GM12878 (cell line): Measurements from ENCODE around the gene ZNF682. TPM values are rescaled to one million over a fixed set of nuclear protein-coding genes. Genes with fewer than 3 reads are reported as not detected.
"Not testable (repeated sequence)": the region's sequence is repeated elsewhere in the genome, so short reads cannot be mapped to it uniquely, and the experiment has no call there.

Experiments
- ATAC-seq: fragments of 200-7000 bp; cut with Tn5 transposase; 3 replicates; pipeline ENCODE4 v1.9.1; 2020; ENCODE audit warnings: mild to moderate bottlenecking, moderate library complexity
- BruUV-seq: library from RNA; stranded (reverse); fragments of 400-500 nt; replicated peaks from 2 replicates; lab custom pipeline; 2021; lab: Mats Ljungman, UMichigan
- CTCF ChIA-PET: fragments of 300-600 bp; sonication (Branson Sonifier 250); formaldehyde crosslinking; extraction: SDS; loops from one replicate; lab custom pipeline; 2021; ENCODE audit warnings: inconsistent platforms; lab: Yijun Ruan, JAX
- POLR2A ChIA-PET: fragments of 350-600 bp; formaldehyde crosslinking; extraction: SDS; loops from one replicate; lab custom pipeline; 2021; ENCODE audit warnings: inconsistent platforms; lab: Charles Lee
- RAD21 ChIA-PET: fragments of 300-600 bp; sonication (Branson Sonifier 250); formaldehyde crosslinking; loops from one replicate; lab custom pipeline; 2023; ENCODE audit warnings: antibody characterized with exemption; ENCODE audit not compliant: unreplicated experiment; lab: Charles Lee
- SMC1A ChIA-PET: fragments of 300-600 bp; sonication (Branson Sonifier 250); formaldehyde crosslinking; loops from one replicate; lab custom pipeline; 2023; ENCODE audit not compliant: unreplicated experiment, uncharacterized antibody; lab: Charles Lee
- DNase-seq: peaks from one replicate; pipeline ENCODE4 v3.0.0-alpha.2; 2011; ENCODE audit warnings: low read depth, low spot score
- FAIRE-seq: peaks from 3 replicates; lab custom pipeline; 2011; peaks lifted over from hg19 to GRCh38; lab: Jason Lieb, UNC
- H2AFZ ChIP-seq: 2 replicates; pipeline ENCODE4 v1.6.0; 2011; ENCODE audit warnings: low read depth, low read length, control low read depth; ENCODE audit not compliant: control insufficient read depth
- H3K27ac ChIP-seq: 2 replicates; pipeline ENCODE4 v1.5.1; 2011; ENCODE audit warnings: control low read depth; ENCODE audit not compliant: control insufficient read depth, insufficient read depth
- H3K27me3 ChIP-seq, 2 experiments: replicated peaks in 1 of 2; 2 replicates each; pipeline versions ENCODE4 v1.6.0 to v1.6.1; 2011; ENCODE audit warnings: low read length in 1 of 2; ENCODE audit not compliant: control insufficient read depth in 2 of 2, insufficient read depth in 2 of 2
- H3K36me3 ChIP-seq, 2 experiments: 2 replicates each; pipeline ENCODE4 v1.5.1; 2011; ENCODE audit warnings: low read length in 1 of 2; ENCODE audit not compliant: control insufficient read depth in 2 of 2, insufficient read depth in 2 of 2
- H3K4me1 ChIP-seq: 2 replicates; pipeline ENCODE4 v1.6.1; 2011; ENCODE audit warnings: mild to moderate bottlenecking, low read length, moderate library complexity, mixed read lengths; ENCODE audit not compliant: control insufficient read depth, insufficient read depth
- H3K4me2 ChIP-seq: 2 replicates; pipeline ENCODE4 v1.6.0; 2011; ENCODE audit warnings: control low read depth; ENCODE audit not compliant: control insufficient read depth, insufficient read depth
- H3K4me3 ChIP-seq: fragments of 200-600 bp; sonication (generic); 2 replicates; pipeline ENCODE4 v1.5.1; 2016
- H3K79me2 ChIP-seq: 2 replicates; pipeline ENCODE4 v1.6.0; 2011; ENCODE audit warnings: low read length; ENCODE audit not compliant: control insufficient read depth, insufficient read depth
- H3K9ac ChIP-seq: 2 replicates; pipeline ENCODE4 v1.8.0; 2011; ENCODE audit warnings: low read length, control low read depth, mixed read lengths; ENCODE audit not compliant: control insufficient read depth, insufficient read depth
- H3K9me3 ChIP-seq: replicated peaks from 3 replicates; pipeline ENCODE4 v1.5.1; 2011; ENCODE audit warnings: mild to moderate bottlenecking, low read length; ENCODE audit not compliant: control insufficient read depth, insufficient read depth
- H4K20me1 ChIP-seq: 2 replicates; pipeline ENCODE4 v1.6.0; 2011; ENCODE audit not compliant: control insufficient read depth, insufficient read depth
- ETV6 ChIP-seq, 2 experiments: fragments of 450-650 bp in 1 of 2; IDR thresholded peaks in 1 of 2; conservative IDR thresholded peaks in 1 of 2; 2 replicates each; pipeline ENCODE4 v1.6.1; 2014; ENCODE audit warnings: antibody characterized with exemption in 1 of 2, borderline replicate concordance in 1 of 2, low read depth in 1 of 2, mild to moderate bottlenecking in 1 of 2, moderate library complexity in 1 of 2
- FOS ChIP-seq: IDR thresholded peaks from 3 replicates; pipeline ENCODE4 v1.6.1; 2011; ENCODE audit warnings: borderline replicate concordance; ENCODE audit not compliant: insufficient read length; ENCODE audit errors: extremely low read depth
- MTA2 ChIP-seq: fragments of 450-650 bp; IDR thresholded peaks from 2 replicates; pipeline ENCODE4 v1.6.1; 2016; ENCODE audit warnings: low read depth, mild to moderate bottlenecking, moderate library complexity
- WRNIP1 ChIP-seq: IDR thresholded peaks from 2 replicates; pipeline ENCODE4 v1.6.1; 2011; ENCODE audit warnings: low read depth, low read length, improper control_type of control experiment, borderline replicate concordance
- WGBS: methylation state at CpG from one replicate; pipeline ENCODE4 v1.1.6; 2016; ENCODE audit warnings: low lambda C conversion rate; ENCODE audit not compliant: insufficient replicate concordance, insufficient coverage; ENCODE audit errors: missing lambda C conversion rate; 5-methylcytosine and 5-hydroxymethylcytosine counted together
- in situ Hi-C: fragments of 300-500 bp; cut with MboI; formaldehyde crosslinking; loops from 9 replicates; pipeline ENCODE4 v1.14.3; 2018; ENCODE audit warnings: mixed read lengths
- intact Hi-C: fragments of 100-400 bp; cut with micrococcal nuclease; formaldehyde crosslinking; loops from one replicate; pipeline ENCODE4 v1.14.2; 2022; ENCODE audit not compliant: unreplicated experiment
- polyA plus RNA-seq, 11 experiments: library from polyadenylated mRNA; depleted of rRNA in 4 of 11; unstranded in 6 of 11; stranded (reverse) in 5 of 11; fragments of >200 nt; fragmentation: Nextera tagmentation in 4 of 11; fragmentation: Illumina TruSeq in 1 of 11; extraction: Ambion mirVana in 4 of 11; extraction: Trizol in 1 of 11; gene quantifications; 1 replicate in 1 of 11; 2 replicates in 10 of 11; pipeline versions ENCODE4 v1.2.1 to v1.2.3, GENCODE V29; 2011 to 2016; ENCODE audit warnings: inconsistent platforms in 2 of 11, missing spikeins in 2 of 11, low read depth in 1 of 11
- total RNA-seq, 4 experiments: library from RNA; depleted of rRNA in 3 of 4; stranded (reverse); fragments of >200 nt in 3 of 4; fragmentation: Illumina TruSeq in 1 of 4; extraction: Trizol in 1 of 4; gene quantifications; 2 replicates each; pipeline versions ENCODE4 v1.2.1 to v1.2.3, GENCODE V29; 2013 to 2021
- TF ChIP-seq, protein P1 (sequence below): fragments of 450-650 bp; formaldehyde crosslinking; IDR thresholded peaks from 2 replicates; pipeline ENCODE4 v1.4.0; 2020; ENCODE audit warnings: mild to moderate bottlenecking, moderate library complexity

The ZNF682 gene
- total and polyA plus RNA-seq, 10 of the 15 experiments (the other 5 are each of a cell fraction or from before 2014, with no cell fraction given), result 0.06 to 1.6 (median 0.27) TPM; not detected in 3

DNA sequence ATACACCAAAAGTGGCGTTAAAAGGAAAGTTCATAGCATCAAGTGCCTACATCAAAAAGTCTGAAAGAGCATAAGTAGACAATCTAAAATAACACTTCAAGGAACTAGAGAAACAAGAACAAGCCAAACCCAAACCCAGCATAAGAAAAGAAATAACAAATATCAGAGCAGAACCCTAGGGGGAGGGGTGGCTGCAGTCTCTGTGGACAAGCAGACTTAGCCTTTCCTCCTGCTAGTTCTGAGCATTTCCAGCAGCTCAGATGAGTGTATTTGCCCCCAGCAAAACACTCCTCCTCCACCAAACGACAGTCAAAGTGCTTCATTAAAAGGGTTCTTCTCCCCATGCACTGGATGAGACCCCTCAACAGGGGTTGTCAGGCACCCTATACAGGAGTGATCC lies 31.4 kb upstream of the ZNF682 start (continued):
- TF ChIP-seq, protein P1, sequence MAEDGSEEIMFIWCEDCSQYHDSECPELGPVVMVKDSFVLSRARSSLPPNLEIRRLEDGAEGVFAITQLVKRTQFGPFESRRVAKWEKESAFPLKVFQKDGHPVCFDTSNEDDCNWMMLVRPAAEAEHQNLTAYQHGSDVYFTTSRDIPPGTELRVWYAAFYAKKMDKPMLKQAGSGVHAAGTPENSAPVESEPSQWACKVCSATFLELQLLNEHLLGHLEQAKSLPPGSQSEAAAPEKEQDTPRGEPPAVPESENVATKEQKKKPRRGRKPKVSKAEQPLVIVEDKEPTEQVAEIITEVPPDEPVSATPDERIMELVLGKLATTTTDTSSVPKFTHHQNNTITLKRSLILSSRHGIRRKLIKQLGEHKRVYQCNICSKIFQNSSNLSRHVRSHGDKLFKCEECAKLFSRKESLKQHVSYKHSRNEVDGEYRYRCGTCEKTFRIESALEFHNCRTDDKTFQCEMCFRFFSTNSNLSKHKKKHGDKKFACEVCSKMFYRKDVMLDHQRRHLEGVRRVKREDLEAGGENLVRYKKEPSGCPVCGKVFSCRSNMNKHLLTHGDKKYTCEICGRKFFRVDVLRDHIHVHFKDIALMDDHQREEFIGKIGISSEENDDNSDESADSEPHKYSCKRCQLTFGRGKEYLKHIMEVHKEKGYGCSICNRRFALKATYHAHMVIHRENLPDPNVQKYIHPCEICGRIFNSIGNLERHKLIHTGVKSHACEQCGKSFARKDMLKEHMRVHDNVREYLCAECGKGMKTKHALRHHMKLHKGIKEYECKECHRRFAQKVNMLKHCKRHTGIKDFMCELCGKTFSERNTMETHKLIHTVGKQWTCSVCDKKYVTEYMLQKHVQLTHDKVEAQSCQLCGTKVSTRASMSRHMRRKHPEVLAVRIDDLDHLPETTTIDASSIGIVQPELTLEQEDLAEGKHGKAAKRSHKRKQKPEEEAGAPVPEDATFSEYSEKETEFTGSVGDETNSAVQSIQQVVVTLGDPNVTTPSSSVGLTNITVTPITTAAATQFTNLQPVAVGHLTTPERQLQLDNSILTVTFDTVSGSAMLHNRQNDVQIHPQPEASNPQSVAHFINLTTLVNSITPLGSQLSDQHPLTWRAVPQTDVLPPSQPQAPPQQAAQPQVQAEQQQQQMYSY (CRISPR knock-in tag), result no peak
- TF ChIP-seq MTA2 (no peak), WRNIP1 (no peak), FOS (no peak), ETV6 (conservative IDR thresholded peaks at IDR 0.05 in 1 of 2, IDR thresholded peaks at IDR 0.05 in 1 of 2; ENCODE audit: borderline replicate concordance in 1 of 2, low read depth in 1 of 2) (no peak)

DNA sequence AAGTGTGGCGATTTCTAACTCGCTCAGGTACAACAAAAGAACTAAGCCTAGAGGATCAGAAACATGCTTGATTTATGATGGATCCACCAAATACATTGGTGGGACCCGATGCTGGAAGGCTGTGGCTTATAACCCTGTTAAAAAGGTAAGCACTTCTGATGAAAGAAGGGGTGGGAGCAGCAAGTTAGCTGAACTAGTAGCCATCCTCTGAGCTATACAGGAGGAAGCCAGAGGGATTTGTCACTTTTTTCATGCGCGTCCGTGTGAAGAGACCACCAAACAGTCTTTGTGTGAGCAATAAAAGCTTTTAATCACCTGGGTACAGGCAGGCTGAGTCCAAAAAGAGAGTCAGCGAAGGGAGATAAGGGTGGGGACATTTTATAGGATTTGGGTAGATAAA lies 29.3 kb upstream of the ZNF682 start:
- H4K20me1 ChIP-seq, H3K4me1 ChIP-seq, H3K36me3 ChIP-seq, FAIRE-seq, POLR2A ChIA-PET, ATAC-seq, BruUV-seq, in situ Hi-C loops, H3K27ac ChIP-seq, H3K9ac ChIP-seq, SMC1A ChIA-PET, RAD21 ChIA-PET, H3K4me3 ChIP-seq, CTCF ChIA-PET, intact Hi-C loops, H3K27me3 ChIP-seq, H3K9me3 ChIP-seq, H3K4me2 ChIP-seq, H2AFZ ChIP-seq, H3K79me2 ChIP-seq, DNase-seq: not testable (repeated sequence)
- 50% methylated on average over 7 of the region's 7 CpGs for WGBS
